ENCODE measurements around the gene HDAC5. TPM values are rescaled to one million over a fixed set of nuclear protein-coding genes. Genes with fewer than 3 reads are reported as not detected.
A peak's percentile ranks its signal among the peaks of the same experiment; 100 is the strongest.

HDAC5 gene
- total RNA-seq, 3 donors from 2014 or later = 66.5 to 79.3 (median 75.4) TPM

DNA sequence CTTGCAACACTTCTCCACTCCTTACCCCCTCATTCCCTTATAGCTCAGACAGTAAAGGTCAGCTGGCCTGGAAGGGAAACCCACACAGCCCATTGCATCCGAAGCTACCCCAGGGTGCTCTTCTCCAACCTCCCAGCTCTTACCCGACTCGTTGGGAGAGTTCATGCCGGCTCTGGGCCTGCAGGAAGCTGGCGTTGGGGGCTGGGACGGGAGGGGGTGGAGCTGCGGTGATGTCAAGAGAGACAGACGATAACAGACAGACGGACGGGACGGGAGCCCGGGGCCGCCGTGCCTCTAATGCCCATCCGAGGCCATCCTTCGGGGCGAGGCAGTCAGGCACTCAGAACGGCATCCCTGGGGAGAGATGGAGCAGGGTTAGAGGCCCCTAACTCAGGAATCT lies 6.1 kb downstream of the HDAC5 start:
- Histone ChIP-seq H3K27ac (no peak overlapping the region), H3K4me3 (no peak overlapping the region), H3K4me1 (peaks cover 14 to 58% of the 10 kb centered on the region in 2 donors), H3K27me3 (no peaks in the 10 kb centered on the region), H3K9me3 (no peaks in the 10 kb centered on the region), H3K36me3 (no peaks in the 10 kb centered on the region)
- intact Hi-C loops (cut with DNase I; ENCODE audit: low total_unique reads) = no loop called here
- TF ChIP-seq POLR2A (IDR thresholded peaks at IDR 0.05) = no peak
- TF ChIP-seq POLR2AphosphoS5 (IDR thresholded peaks at IDR 0.05) = no peak
- TF ChIP-seq, protein P1, sequence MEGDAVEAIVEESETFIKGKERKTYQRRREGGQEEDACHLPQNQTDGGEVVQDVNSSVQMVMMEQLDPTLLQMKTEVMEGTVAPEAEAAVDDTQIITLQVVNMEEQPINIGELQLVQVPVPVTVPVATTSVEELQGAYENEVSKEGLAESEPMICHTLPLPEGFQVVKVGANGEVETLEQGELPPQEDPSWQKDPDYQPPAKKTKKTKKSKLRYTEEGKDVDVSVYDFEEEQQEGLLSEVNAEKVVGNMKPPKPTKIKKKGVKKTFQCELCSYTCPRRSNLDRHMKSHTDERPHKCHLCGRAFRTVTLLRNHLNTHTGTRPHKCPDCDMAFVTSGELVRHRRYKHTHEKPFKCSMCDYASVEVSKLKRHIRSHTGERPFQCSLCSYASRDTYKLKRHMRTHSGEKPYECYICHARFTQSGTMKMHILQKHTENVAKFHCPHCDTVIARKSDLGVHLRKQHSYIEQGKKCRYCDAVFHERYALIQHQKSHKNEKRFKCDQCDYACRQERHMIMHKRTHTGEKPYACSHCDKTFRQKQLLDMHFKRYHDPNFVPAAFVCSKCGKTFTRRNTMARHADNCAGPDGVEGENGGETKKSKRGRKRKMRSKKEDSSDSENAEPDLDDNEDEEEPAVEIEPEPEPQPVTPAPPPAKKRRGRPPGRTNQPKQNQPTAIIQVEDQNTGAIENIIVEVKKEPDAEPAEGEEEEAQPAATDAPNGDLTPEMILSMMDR (IDR thresholded peaks at IDR 0.05) = no peak
- no peak for DNase-seq (ENCODE audit: low spot score in 2 of 2)

DNA sequence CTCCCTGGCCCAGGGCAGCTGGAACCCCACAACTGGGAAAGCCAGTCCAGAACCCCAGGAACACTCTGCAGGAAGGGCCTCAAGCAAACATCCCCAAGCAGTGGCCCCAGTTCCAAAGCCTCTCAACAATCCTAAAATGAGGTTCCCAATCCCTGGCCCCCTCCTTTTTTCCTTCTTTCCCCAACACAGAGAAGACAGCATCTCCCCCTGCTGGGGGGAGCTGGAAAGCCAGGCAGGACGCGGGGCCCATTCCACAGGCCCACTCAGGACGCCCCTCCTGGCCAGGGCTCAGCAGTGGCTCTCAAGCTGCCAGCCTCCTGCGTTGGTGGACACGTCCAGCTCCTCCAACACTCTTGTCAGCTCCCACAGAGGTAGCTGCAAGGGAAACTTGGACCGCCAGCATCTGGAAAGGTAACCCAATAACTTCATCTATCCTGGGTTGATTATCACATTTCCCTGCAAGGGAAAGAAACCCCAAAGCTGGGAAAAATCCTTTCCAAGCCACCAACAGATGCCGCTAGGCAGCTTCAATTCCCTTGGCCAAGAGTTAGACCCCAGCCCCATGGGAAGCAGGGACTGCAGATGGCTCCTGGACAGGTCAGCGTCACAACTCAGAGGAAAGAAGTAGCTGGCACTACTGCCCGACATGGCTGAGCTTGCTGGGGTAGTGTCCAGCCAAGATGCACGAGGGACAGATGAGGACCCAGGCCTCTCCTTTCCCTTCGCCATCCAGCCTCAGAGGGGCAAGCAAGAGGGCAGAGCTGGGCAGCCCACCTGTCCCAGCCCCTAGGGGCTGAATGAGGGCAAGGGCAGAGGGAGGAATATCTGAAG lies 7.6 kb downstream of the HDAC5 start:
- Histone ChIP-seq H3K9me3 (no peaks in the 10 kb centered on the region), H3K27me3 (no peaks in the 10 kb centered on the region), H3K36me3 (no peaks in the 10 kb centered on the region), H3K4me1 (peaks cover 17 to 59% of the 10 kb centered on the region in 2 donors), H3K4me3 (no peak overlapping the region), H3K27ac (peak overlapping the region; percentile 7 to 82)
- no peak for TF ChIP-seq POLR2AphosphoS5 (IDR thresholded peaks at IDR 0.05)
- TF ChIP-seq, protein P1 (IDR thresholded peaks at IDR 0.05) = peak; percentile 41 to 49 (median 45)
- intact Hi-C loops (cut with DNase I; ENCODE audit: low total_unique reads) = no loop called here
- no peak for DNase-seq (ENCODE audit: low spot score in 2 of 2)

DNA sequence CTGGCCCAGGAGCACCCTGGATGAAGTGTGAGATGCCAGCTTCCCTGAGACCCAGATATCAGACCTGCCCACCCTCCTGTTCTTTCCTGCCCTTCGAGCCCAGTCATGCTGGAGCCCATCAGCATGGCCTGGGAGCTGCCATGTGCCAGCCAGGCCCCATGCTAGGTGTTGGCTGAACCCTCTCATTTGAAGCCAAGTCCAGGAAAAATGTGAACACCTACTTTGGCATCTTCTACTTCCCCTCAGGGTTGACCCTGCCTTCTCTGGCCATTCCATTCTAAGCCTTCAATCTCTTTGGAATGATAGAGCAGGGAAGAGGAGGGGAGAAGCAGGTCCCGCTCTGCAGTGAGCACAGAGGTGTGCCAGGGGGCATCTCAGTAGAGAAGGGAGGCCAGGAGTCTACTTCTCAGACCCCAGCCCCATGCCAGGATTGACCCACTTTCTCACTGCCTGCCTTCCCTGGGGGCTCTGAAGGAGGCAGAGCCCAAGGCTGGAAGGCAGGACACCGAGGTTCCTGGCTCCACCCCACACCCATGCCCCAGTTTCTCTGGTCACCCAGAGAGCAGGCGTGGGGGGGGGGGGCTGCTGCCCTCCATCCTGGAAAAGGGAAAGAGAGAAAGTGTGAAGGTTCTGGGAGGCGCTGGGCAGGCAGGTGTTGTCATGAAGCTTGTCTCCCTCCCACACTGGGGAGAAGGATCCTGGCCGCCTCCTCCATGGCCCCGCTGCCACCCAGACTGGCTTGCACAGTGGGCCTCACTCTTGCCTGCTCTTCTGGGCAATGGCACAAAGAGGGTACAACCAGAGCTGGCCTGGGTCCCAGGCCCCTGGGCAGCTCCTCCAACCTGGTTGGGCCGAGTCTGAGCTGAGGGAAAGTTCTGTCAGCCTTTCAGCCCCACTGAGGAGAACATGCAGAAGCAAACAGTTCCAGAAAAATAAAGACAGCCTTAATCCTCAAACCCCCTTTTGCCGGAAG lies 9.3 kb downstream of the HDAC5 start:
- H3K4me3 ChIP-seq = no peak overlapping the region
- H3K27me3 ChIP-seq = no peaks in the 10 kb centered on the region
- TF ChIP-seq POLR2AphosphoS5 (IDR thresholded peaks at IDR 0.05) (no peak), POLR2A (IDR thresholded peaks at IDR 0.05) (no peak)
- TF ChIP-seq, protein P1 (IDR thresholded peaks at IDR 0.05) = no peak
- no peak for DNase-seq (ENCODE audit: low spot score in 2 of 2)
- H3K4me1 ChIP-seq = peaks cover 27 to 65% of the 10 kb centered on the region in 2 donors
- H3K9me3 ChIP-seq = no peaks in the 10 kb centered on the region
- peak overlapping the region; percentile 82 to 89 for H3K27ac ChIP-seq
- intact Hi-C loops (cut with DNase I; ENCODE audit: low total_unique reads) = no loop called here
- no peaks in the 10 kb centered on the region for H3K36me3 ChIP-seq

DNA sequence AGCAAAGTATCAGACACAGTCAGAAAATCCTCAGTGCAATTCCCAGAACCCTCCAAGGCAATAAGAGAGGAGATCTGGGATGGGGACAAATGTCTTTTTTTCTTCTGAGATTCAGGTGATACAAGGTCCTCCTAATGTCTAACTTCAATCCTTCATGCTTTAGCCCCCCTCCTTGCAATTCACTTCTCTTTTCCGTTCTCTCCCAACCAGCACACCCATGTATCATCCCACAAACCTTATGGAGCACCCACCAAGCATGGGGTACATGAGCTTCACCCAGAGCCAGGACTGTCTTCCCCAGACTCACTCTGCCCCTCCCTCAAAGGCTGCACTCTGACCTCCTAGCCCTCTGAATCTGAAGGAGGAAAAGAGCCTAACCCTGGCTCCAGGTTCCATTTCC lies 10.1 kb downstream of the HDAC5 start:
- TF ChIP-seq POLR2A (IDR thresholded peaks at IDR 0.05) (no peak), POLR2AphosphoS5 (IDR thresholded peaks at IDR 0.05) (no peak)
- TF ChIP-seq, protein P1 (IDR thresholded peaks at IDR 0.05) = no peak
- Histone ChIP-seq H3K36me3 (no peaks in the 10 kb centered on the region), H3K4me3 (no peak overlapping the region), H3K27me3 (no peaks in the 10 kb centered on the region), H3K4me1 (peaks cover 25 to 64% of the 10 kb centered on the region in 2 donors), H3K27ac (peak overlapping the region; percentile 82 to 89), H3K9me3 (no peaks in the 10 kb centered on the region)
- intact Hi-C loops (cut with DNase I; ENCODE audit: low total_unique reads) = no loop called here
- no peak for DNase-seq (ENCODE audit: low spot score in 2 of 2)

All from breast epithelium (tissue), 4 donors.